SK-N-SH (cell line): ENCODE results near the gene SNX1. TPM values are rescaled to one million over a fixed set of nuclear protein-coding genes. Genes with fewer than 3 reads are reported as not detected.

Source experiments
- CTCF ChIA-PET: fragments of 300-600, 350-600 bp; formaldehyde crosslinking; extraction: SDS; loops from one replicate; lab custom pipeline; 2021; lab: Yijun Ruan, JAX
- POLR2A ChIA-PET: fragments of 350-600 bp; sonication (Branson Sonifier 250); formaldehyde crosslinking; extraction: SDS; loops from one replicate; lab custom pipeline; 2020; ENCODE audit warnings: antibody characterized with exemption, inconsistent platforms; lab: Yijun Ruan, JAX
- DNase-seq: peaks from one replicate; pipeline ENCODE4 v3.0.0; 2012
- H2AFZ ChIP-seq: fragments of 200-600 bp; sonication (generic); 2 replicates; pipeline ENCODE4 v1.8.1; 2016; ENCODE audit warnings: antibody characterized with exemption, mild to moderate bottlenecking, low read depth
- H3F3A ChIP-seq: fragments of 200-600 bp; sonication (generic); replicated peaks from 2 replicates; pipeline ENCODE3; 2016; ENCODE audit warnings: antibody characterized with exemption, mild to moderate bottlenecking; ENCODE audit not compliant: insufficient read depth
- H3K27ac ChIP-seq, 2 experiments: fragments of 200-500 bp in 1 of 2; fragments of 200-600 bp in 1 of 2; sonication (Bioruptor generic) in 1 of 2; sonication (generic), shearing (Covaris generic) in 1 of 2; 2 replicates each; pipeline versions ENCODE4 v1.5.1 to v1.6.1; 2014 to 2016; ENCODE audit warnings: low read depth in 2 of 2, inconsistent platforms in 1 of 2, low read length in 1 of 2, mild to moderate bottlenecking in 1 of 2, mixed read lengths in 1 of 2
- H3K27me3 ChIP-seq: fragments of 200-600 bp; sonication (generic), shearing (Covaris generic); 2 replicates; pipeline ENCODE4 v1.6.1; 2016; ENCODE audit warnings: mixed run types; ENCODE audit not compliant: insufficient read depth
- H3K36me3 ChIP-seq, 2 experiments: fragments of 200-500 bp in 1 of 2; fragments of 200-600 bp in 1 of 2; sonication (Bioruptor generic) in 1 of 2; sonication (generic) in 1 of 2; replicated peaks in 1 of 2; 2 replicates each; pipeline versions ENCODE3 to v1.5.1; 2014 to 2016; ENCODE audit warnings: low read length in 1 of 2, mild to moderate bottlenecking in 1 of 2; ENCODE audit not compliant: insufficient read depth in 2 of 2, control insufficient read depth in 1 of 2
- H3K4me1 ChIP-seq, 2 experiments: fragments of 200-500 bp in 1 of 2; fragments of 200-600 bp in 1 of 2; sonication (Bioruptor generic) in 1 of 2; sonication (generic), shearing (Covaris generic) in 1 of 2; 2 replicates each; pipeline versions ENCODE4 v1.5.1 to v1.6.1; 2014 to 2016; ENCODE audit warnings: low read depth in 1 of 2, low read length in 1 of 2, mixed run types in 1 of 2; ENCODE audit not compliant: insufficient read depth in 2 of 2, control insufficient read depth in 1 of 2
- H3K4me2 ChIP-seq: fragments of 200-600 bp; sonication (generic), shearing (Covaris generic); 2 replicates; pipeline ENCODE4 v1.6.1; 2017; ENCODE audit warnings: mixed run types
- H3K4me3 ChIP-seq, 2 experiments: fragments of 200-500 bp in 1 of 2; fragments of 200-600 bp in 1 of 2; sonication (Bioruptor generic) in 1 of 2; sonication (generic), shearing (Covaris generic) in 1 of 2; 2 replicates each; pipeline versions ENCODE4 v1.5.1 to v1.8.1; 2014 to 2016; ENCODE audit warnings: low read depth in 2 of 2, inconsistent platforms in 1 of 2, low read length in 1 of 2, mild to moderate bottlenecking in 1 of 2, mixed read lengths in 1 of 2, moderate library complexity in 1 of 2
- H3K79me2 ChIP-seq: fragments of 200-600 bp; sonication (generic); 2 replicates; pipeline ENCODE4 v1.8.1; 2017; ENCODE audit warnings: mild to moderate bottlenecking; ENCODE audit not compliant: insufficient read depth
- H3K9ac ChIP-seq: fragments of 200-600 bp; sonication (generic); 2 replicates; pipeline ENCODE4 v1.6.1; 2017; ENCODE audit warnings: mixed run types
- H3K9me2 ChIP-seq: fragments of 200-600 bp; sonication (generic); 2 replicates; pipeline ENCODE4 v1.6.1; 2017; ENCODE audit warnings: mixed run types
- H3K9me3 ChIP-seq: fragments of 200-600 bp; sonication (generic); 2 replicates; pipeline ENCODE4 v1.6.1; 2017; ENCODE audit warnings: mixed run types, mild to moderate bottlenecking, moderate library complexity
- H4K20me1 ChIP-seq: fragments of 200-600 bp; sonication (generic); 2 replicates; pipeline ENCODE4 v1.6.1; 2017; ENCODE audit warnings: mild to moderate bottlenecking, mixed run types; ENCODE audit not compliant: insufficient read depth
- CHD2 ChIP-seq: fragments of 150-350 bp; IDR thresholded peaks from 2 replicates; pipeline ENCODE4 v1.6.1; 2018; ENCODE audit warnings: low read length; ENCODE audit not compliant: partially characterized antibody
- EP300 ChIP-seq, 2 experiments: IDR thresholded peaks; 2 replicates each; pipeline versions ENCODE4 v1.4.0 to v1.6.1; 2012; ENCODE audit warnings: borderline replicate concordance in 1 of 2, low read depth in 1 of 2, low read length in 1 of 2
- FOSL2 ChIP-seq: IDR thresholded peaks from 2 replicates; pipeline ENCODE4 v1.4.0; 2012; ENCODE audit warnings: low read depth, mild to moderate bottlenecking, moderate library complexity, borderline replicate concordance
- FOXM1 ChIP-seq: IDR thresholded peaks from 2 replicates; pipeline ENCODE4 v1.4.0; 2012; ENCODE audit warnings: low read depth, mild to moderate bottlenecking
- GABPA ChIP-seq: IDR thresholded peaks from 2 replicates; pipeline ENCODE4 v1.4.0; 2012; ENCODE audit warnings: low read depth, mild to moderate bottlenecking
- GATA2 ChIP-seq: sonication (generic); formaldehyde crosslinking; IDR thresholded peaks from 2 replicates; pipeline ENCODE4 v1.5.0; 2020; ENCODE audit warnings: mild to moderate bottlenecking, missing genetic modification reagents
- IRF3 ChIP-seq: fragments of 150-350 bp; IDR thresholded peaks from 2 replicates; pipeline ENCODE4 v1.6.1; 2016; ENCODE audit warnings: mild to moderate bottlenecking, low read depth, low read length
- JUND ChIP-seq: IDR thresholded peaks from 2 replicates; pipeline ENCODE4 v1.4.0; 2012
- MEF2A ChIP-seq: IDR thresholded peaks from 2 replicates; pipeline ENCODE4 v1.4.0; 2012; ENCODE audit warnings: low read depth, borderline replicate concordance
- MXI1 ChIP-seq: IDR thresholded peaks from 2 replicates; pipeline ENCODE4 v1.6.1; 2012; ENCODE audit warnings: mild to moderate bottlenecking, low read depth, low read length, improper control_type of control experiment
- NFIC ChIP-seq: IDR thresholded peaks from 2 replicates; pipeline ENCODE4 v1.4.0; 2012; ENCODE audit warnings: borderline replicate concordance
- NRF1 ChIP-seq: IDR thresholded peaks from 2 replicates; pipeline ENCODE4 v1.6.1; 2012; ENCODE audit warnings: low read depth, mild to moderate bottlenecking, low read length
- PBX3 ChIP-seq: IDR thresholded peaks from 2 replicates; pipeline ENCODE4; 2012
- POLR2AphosphoS5 ChIP-seq: IDR thresholded peaks from 2 replicates; pipeline ENCODE4 v1.6.1; 2012; ENCODE audit warnings: low read depth, low read length
- RAD21 ChIP-seq: IDR thresholded peaks from 2 replicates; pipeline ENCODE4 v1.6.1; 2012; ENCODE audit warnings: mild to moderate bottlenecking, low read length
- RCOR1 ChIP-seq: fragments of 150-350 bp; IDR thresholded peaks from 2 replicates; pipeline ENCODE4 v1.6.1; 2017; ENCODE audit warnings: antibody characterized with exemption, low read length
- RXRA ChIP-seq: IDR thresholded peaks from 2 replicates; pipeline ENCODE4 v1.4.0; 2012; ENCODE audit warnings: low read depth, mild to moderate bottlenecking, borderline replicate concordance
- SIN3A ChIP-seq: IDR thresholded peaks from 2 replicates; pipeline ENCODE4 v1.6.1; 2012; ENCODE audit warnings: low read depth, mild to moderate bottlenecking, low read length, moderate library complexity, borderline replicate concordance
- SMC3 ChIP-seq: IDR thresholded peaks from 2 replicates; pipeline ENCODE4 v1.6.1; 2012; ENCODE audit warnings: low read depth, low read length, improper control_type of control experiment
- TAF1 ChIP-seq: IDR thresholded peaks from 2 replicates; pipeline ENCODE4 v1.6.1; 2012; ENCODE audit warnings: low read depth, mild to moderate bottlenecking, low read length, moderate library complexity, borderline replicate concordance
- TCF12 ChIP-seq: IDR thresholded peaks from 2 replicates; pipeline ENCODE4 v1.4.0; 2012
- TEAD4 ChIP-seq: IDR thresholded peaks from 2 replicates; pipeline ENCODE4 v1.4.0; 2012; ENCODE audit warnings: mild to moderate bottlenecking, borderline replicate concordance; ENCODE audit not compliant: insufficient read depth
- USF1 ChIP-seq: IDR thresholded peaks from 2 replicates; pipeline ENCODE4 v1.4.0; 2012; ENCODE audit warnings: low read depth, borderline replicate concordance
- USF2 ChIP-seq: fragments of 150-350 bp; IDR thresholded peaks from 2 replicates; pipeline ENCODE4 v1.6.1; 2017; ENCODE audit warnings: antibody characterized with exemption, low read length, low read depth, borderline replicate concordance
- WGBS: methylation state at CpG from one replicate; pipeline ENCODE4 v1.1.6; 2017; ENCODE audit warnings: low lambda C conversion rate; 5-methylcytosine and 5-hydroxymethylcytosine counted together
- polyA plus RNA-seq, 3 experiments: library from polyadenylated mRNA; depleted of rRNA; stranded (reverse); fragments of >200 nt; gene quantifications; 2 replicates each; pipeline ENCODE4 v1.2.3, GENCODE V29; 2012
- TF ChIP-seq, protein P1 (sequence below): IDR thresholded peaks from 2 replicates; pipeline ENCODE4 v1.4.0; 2012; ENCODE audit warnings: low read depth, borderline replicate concordance
- TF ChIP-seq, protein P2 (sequence below): IDR thresholded peaks from 2 replicates; pipeline ENCODE4 v1.4.0; 2012; ENCODE audit warnings: low read depth

The SNX1 gene
- polyA plus RNA-seq, 1 of the 3 experiments (the other 2 are of a cell fraction): 80.7 TPM

GRCh38 chr15:64153480-64154367 lies 57.9 kb downstream of the SNX1 start:
- H3K79me2 ChIP-seq: no peaks in the 10 kb centered on the region
- H3F3A ChIP-seq: peaks cover 55% of the 10 kb centered on the region
- H3K27ac ChIP-seq: peak overlapping the region; percentile 35 to 63
- no peaks in the 10 kb centered on the region for H3K9me3 ChIP-seq
- peaks cover 0 to 22% of the 10 kb centered on the region in 2 experiments; a peak in 1 of 4 replicates for H3K4me1 ChIP-seq
- H2AFZ ChIP-seq: no peak overlapping the region
- ChIA-PET POLR2A (interaction anchor here (0.6 to 3.5 kb wide), 6 partner anchors 9 to 234 kb away, joined by 3 to 24 read pairs (median 4); partner anchors contain the start of genes CIAO2A, PPIB and TRIP4), CTCF (interaction anchor here (0.6 to 4.3 kb wide), 41 partner anchors 9 to 574 kb away, joined by 3 to 42 read pairs (median 4); partner anchors contain the start of genes CIAO2A, PPIB, SNX1 and TRIP4)
- H3K9me2 ChIP-seq: no peaks in the 10 kb centered on the region
- no peaks in the 10 kb centered on the region for H3K27me3 ChIP-seq
- DNase-seq: peak; percentile 92
- 0 out of 2 replicates have a peak overlapping the region, but pooled peaks have one; percentile 49 for H3K4me2 ChIP-seq
- H3K9ac ChIP-seq: no peak overlapping the region
- H3K36me3 ChIP-seq: peaks cover 26 to 43% of the 10 kb centered on the region in 2 experiments
- H3K4me3 ChIP-seq: no peak overlapping the region; a peak in 1 of 4 replicates
- WGBS: 35% methylated on average over 7 of the region's 12 CpGs
- H4K20me1 ChIP-seq: peaks cover 30% of the 10 kb centered on the region
- no peak for TF ChIP-seq IRF3
- peak; percentile 66 for TF ChIP-seq SMC3
- TF ChIP-seq SIN3A: peak; percentile 61; the same call in 1 of the 2 replicates
- TF ChIP-seq GATA2 (CRISPR knock-in tag): no peak
- TF ChIP-seq PBX3: peak; percentile 54
- no peak for TF ChIP-seq NRF1
- TF ChIP-seq TEAD4: no peak
- no peak for TF ChIP-seq USF1
- TF ChIP-seq FOSL2: no peak
- no peak for TF ChIP-seq JUND
- no peak for TF ChIP-seq TCF12
- TF ChIP-seq, protein P1, sequence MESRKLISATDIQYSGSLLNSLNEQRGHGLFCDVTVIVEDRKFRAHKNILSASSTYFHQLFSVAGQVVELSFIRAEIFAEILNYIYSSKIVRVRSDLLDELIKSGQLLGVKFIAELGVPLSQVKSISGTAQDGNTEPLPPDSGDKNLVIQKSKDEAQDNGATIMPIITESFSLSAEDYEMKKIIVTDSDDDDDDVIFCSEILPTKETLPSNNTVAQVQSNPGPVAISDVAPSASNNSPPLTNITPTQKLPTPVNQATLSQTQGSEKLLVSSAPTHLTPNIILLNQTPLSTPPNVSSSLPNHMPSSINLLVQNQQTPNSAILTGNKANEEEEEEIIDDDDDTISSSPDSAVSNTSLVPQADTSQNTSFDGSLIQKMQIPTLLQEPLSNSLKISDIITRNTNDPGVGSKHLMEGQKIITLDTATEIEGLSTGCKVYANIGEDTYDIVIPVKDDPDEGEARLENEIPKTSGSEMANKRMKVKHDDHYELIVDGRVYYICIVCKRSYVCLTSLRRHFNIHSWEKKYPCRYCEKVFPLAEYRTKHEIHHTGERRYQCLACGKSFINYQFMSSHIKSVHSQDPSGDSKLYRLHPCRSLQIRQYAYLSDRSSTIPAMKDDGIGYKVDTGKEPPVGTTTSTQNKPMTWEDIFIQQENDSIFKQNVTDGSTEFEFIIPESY: no peak
- no peak for TF ChIP-seq GABPA
- no peak for TF ChIP-seq NFIC
- no peak for TF ChIP-seq RXRA
- TF ChIP-seq MXI1: 0 out of 2 replicates have a peak, but pooled peaks have one; percentile 27
- TF ChIP-seq MEF2A: no peak
- no peak; the same call in 1 of the 2 replicates for TF ChIP-seq RCOR1
- peak; percentile 81 for TF ChIP-seq CHD2
- TF ChIP-seq TAF1: no peak
- TF ChIP-seq USF2: no peak
- no peak for TF ChIP-seq EP300 (IDR thresholded peaks at IDR 0.05; ENCODE audit: borderline replicate concordance in 1 of 2, low read depth in 1 of 2, low read length in 1 of 2)
- TF ChIP-seq RAD21: peak; percentile 89
- peak; percentile 65 for TF ChIP-seq POLR2AphosphoS5
- TF ChIP-seq, protein P2, sequence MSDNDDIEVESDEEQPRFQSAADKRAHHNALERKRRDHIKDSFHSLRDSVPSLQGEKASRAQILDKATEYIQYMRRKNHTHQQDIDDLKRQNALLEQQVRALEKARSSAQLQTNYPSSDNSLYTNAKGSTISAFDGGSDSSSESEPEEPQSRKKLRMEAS: peak; percentile 40; the same call in 1 of the 2 replicates
- TF ChIP-seq FOXM1: no peak
